Gastroesophageal sphincter (tissue), 3 donors: ENCODE measurements around the gene KLHDC7A.

ENCODE experiments used
- CTCF ChIP-seq, 4 experiments: fragments of 200-600 bp in 2 of 4; fragments of 450-650 bp in 2 of 4; sonication (generic) in 1 of 4; IDR thresholded peaks; one replicate each; pipeline ENCODE4 v1.5.1; 2017 to 2019; ENCODE audit warnings: antibody characterized with exemption in 4 of 4, mild to moderate bottlenecking in 2 of 4, moderate library complexity in 2 of 4
- POLR2A ChIP-seq, 2 donors: fragments of 450-650 bp; IDR thresholded peaks; one replicate each; pipeline ENCODE4 v1.6.1; 2017; ENCODE audit warnings: antibody characterized with exemption in 2 of 2, mild to moderate bottlenecking in 2 of 2, moderate library complexity in 1 of 2

- no peak for TF ChIP-seq CTCF (IDR thresholded peaks at IDR 0.05)
- TF ChIP-seq POLR2A (IDR thresholded peaks at IDR 0.05) = no peak
These were observed 28.2 kb upstream of the KLHDC7A start for GRCh38 chr1:18452550-18452949.
